H9 (cell line): ENCODE results near the gene TMEM165. TPM values are rescaled to one million over a fixed set of nuclear protein-coding genes. Genes with fewer than 3 reads are reported as not detected.

Experiments used
- DNase-seq: peaks from one replicate; pipeline ENCODE4 v3.0.0-alpha.2; 2017
- H2AFZ ChIP-seq: one replicate; pipeline ENCODE4 v1.6.1; 2013; ENCODE audit warnings: mild to moderate bottlenecking, low read length, control low read depth, moderate library complexity
- H2AK5ac ChIP-seq: 2 replicates; pipeline ENCODE4 v1.6.1; 2013; ENCODE audit warnings: low read length, control low read depth, mixed read lengths; ENCODE audit not compliant: insufficient read length
- H2BK120ac ChIP-seq: one replicate; pipeline ENCODE4 v1.6.1; 2013; ENCODE audit warnings: low read depth, mild to moderate bottlenecking, low read length, control low read depth, inconsistent platforms; ENCODE audit not compliant: poor library complexity, severe bottlenecking
- H2BK12ac ChIP-seq: 2 replicates; pipeline ENCODE4 v1.6.1; 2013; ENCODE audit warnings: low read length, control low read depth, mixed read lengths, low read depth; ENCODE audit not compliant: insufficient read length
- H2BK15ac ChIP-seq: 2 replicates; pipeline ENCODE4 v1.6.1; 2013; ENCODE audit warnings: low read depth, low read length, control low read depth
- H2BK20ac ChIP-seq: one replicate; pipeline ENCODE4 v1.6.1; 2013; ENCODE audit warnings: low read depth, mild to moderate bottlenecking, low read length, control low read depth, inconsistent platforms; ENCODE audit not compliant: poor library complexity, severe bottlenecking
- H2BK5ac ChIP-seq: 2 replicates; pipeline ENCODE4 v1.6.1; 2013; ENCODE audit warnings: low read length, control low read depth, mixed read lengths; ENCODE audit not compliant: insufficient read length
- H3K14ac ChIP-seq: 2 replicates; pipeline ENCODE4 v1.6.1; 2013; ENCODE audit warnings: low read length, control low read depth; ENCODE audit not compliant: insufficient read depth
- H3K18ac ChIP-seq: 2 replicates; pipeline ENCODE4 v1.6.1; 2013; ENCODE audit warnings: low read depth, mild to moderate bottlenecking, mixed read lengths, low read length, control low read depth; ENCODE audit not compliant: insufficient read length
- H3K23ac ChIP-seq: 2 replicates; pipeline ENCODE4 v1.6.1; 2013; ENCODE audit warnings: low read length, control low read depth, mixed read lengths, low read depth; ENCODE audit not compliant: insufficient read length
- H3K23me2 ChIP-seq: 2 replicates; pipeline ENCODE4 v1.6.1; 2013; ENCODE audit warnings: low read depth, mild to moderate bottlenecking, mixed read lengths, low read length, control low read depth; ENCODE audit not compliant: insufficient read length, poor library complexity, severe bottlenecking
- H3K27ac ChIP-seq: 2 replicates; pipeline ENCODE4 v1.5.1; 2013; ENCODE audit warnings: low read length, control low read depth, mixed read lengths, low read depth; ENCODE audit not compliant: insufficient read length
- H3K27me3 ChIP-seq: 2 replicates; pipeline ENCODE4 v1.6.1; 2013; ENCODE audit warnings: low read length, control low read depth, inconsistent platforms; ENCODE audit not compliant: insufficient read depth
- H3K4ac ChIP-seq: 2 replicates; pipeline ENCODE4 v1.6.1; 2013; ENCODE audit warnings: low read depth, mild to moderate bottlenecking, control low read depth, inconsistent platforms, low read length, moderate library complexity
- H3K4me1 ChIP-seq: 2 replicates; pipeline ENCODE4 v1.6.1; 2013; ENCODE audit warnings: low read length, control low read depth, inconsistent platforms; ENCODE audit not compliant: insufficient read depth
- H3K4me2 ChIP-seq: 2 replicates; pipeline ENCODE4 v1.6.1; 2013; ENCODE audit warnings: low read length, control low read depth, mixed read lengths; ENCODE audit not compliant: insufficient read length, insufficient read depth
- H3K56ac ChIP-seq: 2 replicates; pipeline ENCODE4 v1.6.1; 2013; ENCODE audit warnings: low read depth, mild to moderate bottlenecking, mixed read lengths, low read length, control low read depth; ENCODE audit not compliant: insufficient read length
- H3K79me1 ChIP-seq: 2 replicates; pipeline ENCODE4 v1.6.1; 2013; ENCODE audit warnings: low read depth, mild to moderate bottlenecking, moderate library complexity, low read length, control low read depth, inconsistent platforms; ENCODE audit not compliant: insufficient read depth, poor library complexity, severe bottlenecking
- H3K79me2 ChIP-seq: 2 replicates; pipeline ENCODE4 v1.6.1; 2013; ENCODE audit warnings: low read length, control low read depth, inconsistent platforms; ENCODE audit not compliant: insufficient read depth
- H3K9ac ChIP-seq: 2 replicates; pipeline ENCODE4 v1.6.1; 2013; ENCODE audit warnings: low read length, control low read depth, mixed read lengths; ENCODE audit not compliant: insufficient read length; ENCODE audit errors: extremely low read depth
- H3K9me3 ChIP-seq: one replicate; pipeline ENCODE4 v1.6.1; 2013; ENCODE audit warnings: low read depth, low read length, inconsistent platforms; ENCODE audit not compliant: control insufficient read depth
- H3T11ph ChIP-seq: one replicate; pipeline ENCODE4 v1.6.1; 2013; ENCODE audit warnings: mild to moderate bottlenecking, low read length, control low read depth, inconsistent platforms
- H4K20me1 ChIP-seq: one replicate; pipeline ENCODE4 v1.6.1; 2013; ENCODE audit not compliant: control insufficient read depth, insufficient read length, insufficient read depth
- H4K5ac ChIP-seq: 2 replicates; pipeline ENCODE4 v1.6.1; 2013; ENCODE audit warnings: low read depth, mild to moderate bottlenecking, mixed read lengths, low read length, control low read depth; ENCODE audit not compliant: insufficient read length
- H4K8ac ChIP-seq: replicated peaks from 2 replicates; pipeline ENCODE4 v1.6.1; 2013; ENCODE audit warnings: low read length, control low read depth, mixed read lengths, low read depth; ENCODE audit not compliant: insufficient read length
- H4K91ac ChIP-seq: 2 replicates; pipeline ENCODE4 v1.6.1; 2013; ENCODE audit warnings: low read depth, mild to moderate bottlenecking, moderate library complexity, mixed read lengths, low read length, control low read depth; ENCODE audit not compliant: insufficient read length
- H3K27ac Mint-ChIP-seq, 3 experiments: 2 replicates in 2 of 3; 3 replicates in 1 of 3; pipeline ENCODE4 v1.8.0; 2020 to 2021; ENCODE audit warnings: mixed read lengths in 3 of 3, mild to moderate bottlenecking in 1 of 3, moderate library complexity in 1 of 3
- H3K27me3 Mint-ChIP-seq: 2 replicates; pipeline ENCODE4 v1.8.0; 2021; ENCODE audit warnings: low read depth, mild to moderate bottlenecking, moderate library complexity, mixed read lengths
- H3K36me3 Mint-ChIP-seq, 3 experiments: 2 replicates in 2 of 3; 3 replicates in 1 of 3; pipeline ENCODE4 v1.8.0; 2020 to 2021; ENCODE audit warnings: low read depth in 3 of 3, mixed read lengths in 3 of 3; ENCODE audit not compliant: insufficient read depth in 1 of 3
- H3K4me1 Mint-ChIP-seq, 2 experiments: 2 replicates each; pipeline ENCODE4 v1.8.0; 2020; ENCODE audit warnings: mixed read lengths in 2 of 2
- H3K4me3 Mint-ChIP-seq, 2 experiments: 2 replicates in 1 of 2; 3 replicates in 1 of 2; pipeline ENCODE4 v1.8.0; 2020 to 2021; ENCODE audit warnings: mild to moderate bottlenecking in 2 of 2, mixed read lengths in 2 of 2, moderate library complexity in 1 of 2
- H3K9me3 Mint-ChIP-seq, 2 experiments: 2 replicates in 1 of 2; 3 replicates in 1 of 2; pipeline ENCODE4 v1.8.0; 2020; ENCODE audit warnings: mild to moderate bottlenecking in 2 of 2, mixed read lengths in 2 of 2, moderate library complexity in 1 of 2
- CTCF ChIP-seq: fragments of 200-600 bp; sonication (generic); conservative IDR thresholded peaks from 3 replicates; pipeline ENCODE4 v1.8.0; 2021; ENCODE audit warnings: antibody characterized with exemption, mild to moderate bottlenecking
- total RNA-seq: library from RNA; stranded (reverse); gene quantifications from 2 replicates; pipeline ENCODE4 v1.2.1, GENCODE V29; 2021

TMEM165 gene
- total RNA-seq, 1 experiment from 2014 or later: 87.2 TPM

GRCh38 chr4:55351824-55352223, 43.9 kb upstream of the TMEM165 start:
- DNase-seq: no peak
- peaks cover 15 to 17% of the 10 kb centered on the region in 2 experiments for H3K4me1 Mint-ChIP-seq
- Histone ChIP-seq H3K56ac (no peak overlapping the region), H4K20me1 (no peaks in the 10 kb centered on the region), H2BK12ac (no peak overlapping the region), H4K91ac (no peak overlapping the region), H3K9me3 (no peaks in the 10 kb centered on the region), H3K4me2 (no peak overlapping the region), H2AK5ac (no peak overlapping the region), H3K9ac (no peak overlapping the region), H3K27ac (no peak overlapping the region), H3K23me2 (no peaks in the 10 kb centered on the region), H2BK20ac (no peak overlapping the region), H4K5ac (no peak overlapping the region), H2AFZ (no peak overlapping the region), H3K4ac (no peak overlapping the region), H2BK15ac (no peak overlapping the region), H3K79me1 (no peaks in the 10 kb centered on the region), H3K79me2 (no peaks in the 10 kb centered on the region), H2BK120ac (no peak overlapping the region), H3K4me1 (no peaks in the 10 kb centered on the region), H3T11ph (no peak overlapping the region), H3K18ac (no peak overlapping the region), H3K23ac (no peak overlapping the region), H4K8ac (no peak overlapping the region), H3K27me3 (no peaks in the 10 kb centered on the region), H3K14ac (no peak overlapping the region), H2BK5ac (no peak overlapping the region)
- H3K4me3 Mint-ChIP-seq: no peak overlapping the region
- no peak overlapping the region for H3K27ac Mint-ChIP-seq
- H3K36me3 Mint-ChIP-seq: peaks cover 27 to 32% (median 29%) of the 10 kb centered on the region in 3 experiments
- peaks cover 4 to 9% of the 10 kb centered on the region in 2 experiments; a peak in 4 of 5 replicates for H3K9me3 Mint-ChIP-seq
- TF ChIP-seq CTCF: no peak
- H3K27me3 Mint-ChIP-seq: no peaks in the 10 kb centered on the region; the same call in 1 of the 2 replicates
